WTC11 (cell line): ENCODE measurements around the gene MANF.

Experiments
- FOXK1 ChIP-seq: sonication (generic); formaldehyde crosslinking; IDR thresholded peaks from 2 replicates; pipeline ENCODE4 v1.8.0; 2022; ENCODE audit warnings: mild to moderate bottlenecking, moderate library complexity, missing genetic modification reagents
- TF ChIP-seq, protein P1 (sequence below): fragments of 200-600 bp; IDR thresholded peaks from 2 replicates; pipeline ENCODE4 v1.8.0; 2022; ENCODE audit warnings: antibody characterized with exemption

DNA sequence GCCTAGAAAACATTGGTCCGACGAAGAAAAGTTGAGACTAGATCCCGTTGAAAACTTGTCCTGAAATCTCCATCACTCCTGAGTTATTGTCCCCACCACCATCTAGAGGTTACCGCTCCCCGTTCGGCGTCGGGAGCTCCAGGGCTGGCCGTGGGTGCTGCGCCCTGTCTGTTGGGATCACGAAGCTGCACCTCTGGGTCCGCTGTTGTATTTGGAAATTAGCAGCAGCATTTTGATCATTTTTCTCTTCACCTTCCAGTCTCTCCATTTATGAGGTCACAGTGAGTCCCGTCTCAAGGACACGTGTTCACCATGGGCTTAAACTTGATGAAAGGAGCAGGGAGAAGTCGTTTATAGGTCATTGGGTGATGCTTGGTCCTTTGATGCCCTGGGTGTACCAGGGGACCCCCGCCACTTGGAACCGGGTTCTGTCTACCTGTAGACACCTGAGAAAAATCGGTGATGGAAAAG lies 565 bp downstream of the MANF start:
- no peak for TF ChIP-seq FOXK1
- TF ChIP-seq, protein P1, sequence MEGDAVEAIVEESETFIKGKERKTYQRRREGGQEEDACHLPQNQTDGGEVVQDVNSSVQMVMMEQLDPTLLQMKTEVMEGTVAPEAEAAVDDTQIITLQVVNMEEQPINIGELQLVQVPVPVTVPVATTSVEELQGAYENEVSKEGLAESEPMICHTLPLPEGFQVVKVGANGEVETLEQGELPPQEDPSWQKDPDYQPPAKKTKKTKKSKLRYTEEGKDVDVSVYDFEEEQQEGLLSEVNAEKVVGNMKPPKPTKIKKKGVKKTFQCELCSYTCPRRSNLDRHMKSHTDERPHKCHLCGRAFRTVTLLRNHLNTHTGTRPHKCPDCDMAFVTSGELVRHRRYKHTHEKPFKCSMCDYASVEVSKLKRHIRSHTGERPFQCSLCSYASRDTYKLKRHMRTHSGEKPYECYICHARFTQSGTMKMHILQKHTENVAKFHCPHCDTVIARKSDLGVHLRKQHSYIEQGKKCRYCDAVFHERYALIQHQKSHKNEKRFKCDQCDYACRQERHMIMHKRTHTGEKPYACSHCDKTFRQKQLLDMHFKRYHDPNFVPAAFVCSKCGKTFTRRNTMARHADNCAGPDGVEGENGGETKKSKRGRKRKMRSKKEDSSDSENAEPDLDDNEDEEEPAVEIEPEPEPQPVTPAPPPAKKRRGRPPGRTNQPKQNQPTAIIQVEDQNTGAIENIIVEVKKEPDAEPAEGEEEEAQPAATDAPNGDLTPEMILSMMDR = no peak
